ENCODE data around the gene EDRF1. TPM values are rescaled to one million over a fixed set of nuclear protein-coding genes. Genes with fewer than 3 reads are reported as not detected.

Gene EDRF1
- total and polyA plus RNA-seq, 2 of the 13 experiments (the other 11 are each of a cell fraction or from before 2014, with no cell fraction given), result 16.9 to 26.7 TPM

- no peak overlapping the region for H2AFZ ChIP-seq (ENCODE audit: low read length)
- H3K36me3 ChIP-seq (replicated peaks in 1 of 2; ENCODE audit: control insufficient read depth in 1 of 2, insufficient read depth in 2 of 2, low read length in 2 of 2), result peaks cover 17 to 69% of the 10 kb centered on the region in 2 experiments
- intact Hi-C loops (cut with micrococcal nuclease; ENCODE audit: unreplicated experiment), result loop anchor here (10.0 kb wide), 1 partner anchor 80 kb away; the partner anchor contains the start of genes BCCIP and UROS
- no peaks in the 10 kb centered on the region for H3K9me3 ChIP-seq (ENCODE audit: low read length)
- ATAC-seq, result no peak
- ChIA-PET POLR2A (no interaction called here), CTCF (ENCODE audit: low intra/inter-chr PET ratio, low total read pairs) (no interaction called here)
- DNase-seq (ENCODE audit: low spot score), result no peak
- 91% methylated on average over 2 of the region's 2 CpGs for WGBS (ENCODE audit: low lambda C conversion rate)
- no peaks in the 10 kb centered on the region for H3K27me3 ChIP-seq (ENCODE audit: control insufficient read depth in 1 of 2, insufficient read depth in 2 of 2, low read length in 2 of 2)
- no peaks in the 10 kb centered on the region for H3K4me1 ChIP-seq (ENCODE audit: insufficient read depth, low read length)
- H3K4me3 ChIP-seq (replicated peaks in 1 of 3; ENCODE audit: insufficient read depth in 1 of 3, low read depth in 2 of 3, low read length in 3 of 3), result no peak overlapping the region
- H3K4me2 ChIP-seq (ENCODE audit: low read depth, low read length), result no peak overlapping the region
- no peaks in the 10 kb centered on the region for H4K20me1 ChIP-seq (ENCODE audit: insufficient read depth, low read length)
- BruUV-seq (replicated peaks), result no TSS peak
- no peak overlapping the region for H3K9ac ChIP-seq (ENCODE audit: insufficient read depth, low read depth, low read length)
- H3K27ac ChIP-seq (ENCODE audit: extremely low read length, insufficient read depth, low read length), result no peak overlapping the region
- TF ChIP-seq KLF9 (CRISPR knock-in tag; IDR thresholded peaks at IDR 0.05; ENCODE audit: low read depth), result no peak
- TF ChIP-seq ESRRA (CRISPR knock-in tag; IDR thresholded peaks at IDR 0.05; ENCODE audit: low read depth), result no peak
- no peak for TF ChIP-seq ZNF768 (CRISPR knock-in tag; IDR thresholded peaks at IDR 0.05)
- TF ChIP-seq, protein P1, sequence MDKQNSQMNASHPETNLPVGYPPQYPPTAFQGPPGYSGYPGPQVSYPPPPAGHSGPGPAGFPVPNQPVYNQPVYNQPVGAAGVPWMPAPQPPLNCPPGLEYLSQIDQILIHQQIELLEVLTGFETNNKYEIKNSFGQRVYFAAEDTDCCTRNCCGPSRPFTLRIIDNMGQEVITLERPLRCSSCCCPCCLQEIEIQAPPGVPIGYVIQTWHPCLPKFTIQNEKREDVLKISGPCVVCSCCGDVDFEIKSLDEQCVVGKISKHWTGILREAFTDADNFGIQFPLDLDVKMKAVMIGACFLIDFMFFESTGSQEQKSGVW (CRISPR knock-in tag; IDR thresholded peaks at IDR 0.05; ENCODE audit: borderline replicate concordance), result no peak
- TF ChIP-seq GTF3A (CRISPR knock-in tag; conservative IDR thresholded peaks at IDR 0.05), result no peak
- TF ChIP-seq HNRNPH1 (optimal IDR thresholded peaks at IDR 0.05; ENCODE audit: low read depth, low read length), result no peak
- TF ChIP-seq, protein P2, sequence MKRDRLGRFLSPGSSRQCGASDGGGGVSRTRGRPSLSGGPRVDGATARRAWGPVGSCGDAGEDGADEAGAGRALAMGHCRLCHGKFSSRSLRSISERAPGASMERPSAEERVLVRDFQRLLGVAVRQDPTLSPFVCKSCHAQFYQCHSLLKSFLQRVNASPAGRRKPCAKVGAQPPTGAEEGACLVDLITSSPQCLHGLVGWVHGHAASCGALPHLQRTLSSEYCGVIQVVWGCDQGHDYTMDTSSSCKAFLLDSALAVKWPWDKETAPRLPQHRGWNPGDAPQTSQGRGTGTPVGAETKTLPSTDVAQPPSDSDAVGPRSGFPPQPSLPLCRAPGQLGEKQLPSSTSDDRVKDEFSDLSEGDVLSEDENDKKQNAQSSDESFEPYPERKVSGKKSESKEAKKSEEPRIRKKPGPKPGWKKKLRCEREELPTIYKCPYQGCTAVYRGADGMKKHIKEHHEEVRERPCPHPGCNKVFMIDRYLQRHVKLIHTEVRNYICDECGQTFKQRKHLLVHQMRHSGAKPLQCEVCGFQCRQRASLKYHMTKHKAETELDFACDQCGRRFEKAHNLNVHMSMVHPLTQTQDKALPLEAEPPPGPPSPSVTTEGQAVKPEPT (CRISPR knock-in tag; IDR thresholded peaks at IDR 0.05; ENCODE audit: low read depth), result no peak
- TF ChIP-seq TSC22D2 (CRISPR knock-in tag; IDR thresholded peaks at IDR 0.05; ENCODE audit: borderline replicate concordance), result no peak
- TF ChIP-seq TAF15 (IDR thresholded peaks at IDR 0.05; ENCODE audit: low read depth, low read length, poor library complexity, severe bottlenecking), result no peak
- TF ChIP-seq, protein P3, sequence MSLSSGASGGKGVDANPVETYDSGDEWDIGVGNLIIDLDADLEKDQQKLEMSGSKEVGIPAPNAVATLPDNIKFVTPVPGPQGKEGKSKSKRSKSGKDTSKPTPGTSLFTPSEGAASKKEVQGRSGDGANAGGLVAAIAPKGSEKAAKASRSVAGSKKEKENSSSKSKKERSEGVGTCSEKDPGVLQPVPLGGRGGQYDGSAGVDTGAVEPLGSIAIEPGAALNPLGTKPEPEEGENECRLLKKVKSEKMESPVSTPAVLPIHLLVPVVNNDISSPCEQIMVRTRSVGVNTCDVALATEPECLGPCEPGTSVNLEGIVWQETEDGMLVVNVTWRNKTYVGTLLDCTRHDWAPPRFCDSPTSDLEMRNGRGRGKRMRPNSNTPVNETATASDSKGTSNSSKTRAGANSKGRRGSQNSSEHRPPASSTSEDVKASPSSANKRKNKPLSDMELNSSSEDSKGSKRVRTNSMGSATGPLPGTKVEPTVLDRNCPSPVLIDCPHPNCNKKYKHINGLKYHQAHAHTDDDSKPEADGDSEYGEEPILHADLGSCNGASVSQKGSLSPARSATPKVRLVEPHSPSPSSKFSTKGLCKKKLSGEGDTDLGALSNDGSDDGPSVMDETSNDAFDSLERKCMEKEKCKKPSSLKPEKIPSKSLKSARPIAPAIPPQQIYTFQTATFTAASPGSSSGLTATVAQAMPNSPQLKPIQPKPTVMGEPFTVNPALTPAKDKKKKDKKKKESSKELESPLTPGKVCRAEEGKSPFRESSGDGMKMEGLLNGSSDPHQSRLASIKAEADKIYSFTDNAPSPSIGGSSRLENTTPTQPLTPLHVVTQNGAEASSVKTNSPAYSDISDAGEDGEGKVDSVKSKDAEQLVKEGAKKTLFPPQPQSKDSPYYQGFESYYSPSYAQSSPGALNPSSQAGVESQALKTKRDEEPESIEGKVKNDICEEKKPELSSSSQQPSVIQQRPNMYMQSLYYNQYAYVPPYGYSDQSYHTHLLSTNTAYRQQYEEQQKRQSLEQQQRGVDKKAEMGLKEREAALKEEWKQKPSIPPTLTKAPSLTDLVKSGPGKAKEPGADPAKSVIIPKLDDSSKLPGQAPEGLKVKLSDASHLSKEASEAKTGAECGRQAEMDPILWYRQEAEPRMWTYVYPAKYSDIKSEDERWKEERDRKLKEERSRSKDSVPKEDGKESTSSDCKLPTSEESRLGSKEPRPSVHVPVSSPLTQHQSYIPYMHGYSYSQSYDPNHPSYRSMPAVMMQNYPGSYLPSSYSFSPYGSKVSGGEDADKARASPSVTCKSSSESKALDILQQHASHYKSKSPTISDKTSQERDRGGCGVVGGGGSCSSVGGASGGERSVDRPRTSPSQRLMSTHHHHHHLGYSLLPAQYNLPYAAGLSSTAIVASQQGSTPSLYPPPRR (CRISPR knock-in tag; IDR thresholded peaks at IDR 0.05; ENCODE audit: borderline replicate concordance), result no peak
- TF ChIP-seq JDP2 (CRISPR knock-in tag; IDR thresholded peaks at IDR 0.05; ENCODE audit: borderline replicate concordance), result no peak
- no peak for TF ChIP-seq LCORL (IDR thresholded peaks at IDR 0.05)
- no peak for TF ChIP-seq LCORL (CRISPR knock-in tag; IDR thresholded peaks at IDR 0.05)
- TF ChIP-seq HDAC2 (CRISPR knock-in tag; IDR thresholded peaks at IDR 0.05), result no peak
- no peak for TF ChIP-seq RFXAP (CRISPR knock-in tag; IDR thresholded peaks at IDR 0.05; ENCODE audit: borderline replicate concordance)
- no peaks in the 10 kb centered on the region for H3K79me2 ChIP-seq (ENCODE audit: insufficient read depth, low read length)
- no peak for FAIRE-seq
- in situ Hi-C loops (cut with HindIII; ENCODE audit: extremely low pct_ligation_motif_present, low pct_unique_long_range_greater_than_20kb), result no loop called here
Measured at GRCh38 chr10:125744909-125745308, 25.4 kb downstream of the EDRF1 start.

All from HepG2 (cell line).